Measurements from ENCODE around the gene MYORG.

- TF ChIP-seq, protein P1, sequence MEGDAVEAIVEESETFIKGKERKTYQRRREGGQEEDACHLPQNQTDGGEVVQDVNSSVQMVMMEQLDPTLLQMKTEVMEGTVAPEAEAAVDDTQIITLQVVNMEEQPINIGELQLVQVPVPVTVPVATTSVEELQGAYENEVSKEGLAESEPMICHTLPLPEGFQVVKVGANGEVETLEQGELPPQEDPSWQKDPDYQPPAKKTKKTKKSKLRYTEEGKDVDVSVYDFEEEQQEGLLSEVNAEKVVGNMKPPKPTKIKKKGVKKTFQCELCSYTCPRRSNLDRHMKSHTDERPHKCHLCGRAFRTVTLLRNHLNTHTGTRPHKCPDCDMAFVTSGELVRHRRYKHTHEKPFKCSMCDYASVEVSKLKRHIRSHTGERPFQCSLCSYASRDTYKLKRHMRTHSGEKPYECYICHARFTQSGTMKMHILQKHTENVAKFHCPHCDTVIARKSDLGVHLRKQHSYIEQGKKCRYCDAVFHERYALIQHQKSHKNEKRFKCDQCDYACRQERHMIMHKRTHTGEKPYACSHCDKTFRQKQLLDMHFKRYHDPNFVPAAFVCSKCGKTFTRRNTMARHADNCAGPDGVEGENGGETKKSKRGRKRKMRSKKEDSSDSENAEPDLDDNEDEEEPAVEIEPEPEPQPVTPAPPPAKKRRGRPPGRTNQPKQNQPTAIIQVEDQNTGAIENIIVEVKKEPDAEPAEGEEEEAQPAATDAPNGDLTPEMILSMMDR (IDR thresholded peaks at IDR 0.05), result peak; percentile 26 to 55 (median 53)
- TF ChIP-seq POLR2AphosphoS5 (IDR thresholded peaks at IDR 0.05), result no peak
Measured at GRCh38 chr9:34332076-34332964, 44.4 kb downstream of the MYORG start.

Measured in breast epithelium (tissue), 3 donors.